ENCODE results near the gene COL6A2.
"Not testable (repeated sequence)": the region's sequence is repeated elsewhere in the genome, so short reads cannot be mapped to it uniquely, and the experiment has no call there.

Gene COL6A2

DNA sequence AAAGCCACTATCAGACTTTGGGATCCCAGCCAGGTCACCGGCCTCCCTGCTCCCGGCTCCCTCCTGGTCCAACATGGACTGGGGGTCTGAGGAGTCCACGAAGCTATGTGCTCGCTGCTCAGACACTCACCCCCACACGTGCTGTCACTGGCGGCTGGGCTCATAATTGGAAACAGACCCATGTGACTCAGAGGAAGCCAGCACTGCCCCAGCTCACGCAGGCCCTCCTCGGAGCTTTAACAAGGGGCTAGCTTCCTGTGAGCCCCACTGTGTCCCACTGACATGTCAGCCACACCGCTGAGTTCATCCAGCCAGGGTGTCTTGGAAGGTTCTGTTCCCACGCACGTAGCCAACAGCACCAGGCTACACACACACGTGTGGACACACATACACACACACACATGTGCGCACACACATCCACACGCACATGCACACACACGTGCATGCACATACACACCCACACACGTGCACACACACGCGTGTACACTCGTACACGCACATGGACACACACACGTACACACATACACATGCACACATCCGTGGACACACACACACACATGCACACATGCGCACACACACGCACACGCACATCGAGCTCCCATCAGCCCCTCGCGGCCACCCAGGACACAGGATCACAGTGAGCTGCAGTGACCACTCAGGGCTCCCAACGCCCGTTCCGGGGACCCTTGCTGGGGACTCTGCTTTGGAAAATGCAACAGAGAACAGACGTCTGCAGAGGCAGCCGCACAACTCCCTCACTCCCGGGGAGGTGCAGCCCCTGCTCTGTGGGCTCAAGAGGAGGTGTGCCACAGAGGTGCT is 18.4 kb upstream of the COL6A2 start:
- no peak for DNase-seq

DNA sequence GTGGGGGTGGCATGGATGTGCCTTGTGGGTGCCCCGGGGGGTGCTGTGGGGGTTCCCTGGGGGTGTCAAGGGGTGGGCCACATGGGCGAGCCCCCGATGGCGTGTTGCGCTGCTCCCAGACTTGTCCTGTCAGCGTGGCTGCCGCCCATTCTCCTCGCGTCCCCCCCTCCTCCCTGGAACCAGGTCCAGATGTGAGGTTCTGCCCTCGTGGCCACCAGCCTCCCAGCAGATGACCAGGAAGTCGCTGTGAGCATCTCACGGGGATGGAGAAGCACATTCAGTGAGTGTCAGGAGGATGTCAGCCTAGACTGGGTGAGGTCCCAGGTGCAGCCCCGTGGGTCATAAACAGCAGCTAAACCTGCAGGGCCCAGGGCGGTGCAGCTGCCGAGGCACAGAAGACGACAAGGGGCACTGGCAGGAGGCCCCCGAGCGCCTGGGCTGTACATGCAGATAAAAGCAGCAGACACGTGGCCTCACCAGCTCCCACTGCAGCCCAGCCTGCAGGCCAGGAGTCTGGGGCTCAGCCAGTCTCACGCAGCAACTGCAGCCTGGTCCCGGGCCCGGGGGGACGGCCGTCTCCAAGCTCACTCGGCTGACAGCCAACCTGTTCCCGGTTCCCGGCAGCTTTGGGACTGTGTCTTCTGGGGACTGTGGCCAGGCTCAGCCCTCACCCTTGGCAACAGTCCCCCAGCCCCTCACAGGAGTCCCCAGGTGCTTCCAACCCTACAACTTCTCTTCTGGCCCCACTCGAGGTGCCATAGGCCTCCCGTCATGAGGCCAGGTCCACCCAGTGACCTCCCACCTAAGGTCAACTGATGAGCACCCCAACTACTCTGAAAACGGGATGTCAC is 17.5 kb upstream of the COL6A2 start:
- DNase-seq, result no peak

DNA sequence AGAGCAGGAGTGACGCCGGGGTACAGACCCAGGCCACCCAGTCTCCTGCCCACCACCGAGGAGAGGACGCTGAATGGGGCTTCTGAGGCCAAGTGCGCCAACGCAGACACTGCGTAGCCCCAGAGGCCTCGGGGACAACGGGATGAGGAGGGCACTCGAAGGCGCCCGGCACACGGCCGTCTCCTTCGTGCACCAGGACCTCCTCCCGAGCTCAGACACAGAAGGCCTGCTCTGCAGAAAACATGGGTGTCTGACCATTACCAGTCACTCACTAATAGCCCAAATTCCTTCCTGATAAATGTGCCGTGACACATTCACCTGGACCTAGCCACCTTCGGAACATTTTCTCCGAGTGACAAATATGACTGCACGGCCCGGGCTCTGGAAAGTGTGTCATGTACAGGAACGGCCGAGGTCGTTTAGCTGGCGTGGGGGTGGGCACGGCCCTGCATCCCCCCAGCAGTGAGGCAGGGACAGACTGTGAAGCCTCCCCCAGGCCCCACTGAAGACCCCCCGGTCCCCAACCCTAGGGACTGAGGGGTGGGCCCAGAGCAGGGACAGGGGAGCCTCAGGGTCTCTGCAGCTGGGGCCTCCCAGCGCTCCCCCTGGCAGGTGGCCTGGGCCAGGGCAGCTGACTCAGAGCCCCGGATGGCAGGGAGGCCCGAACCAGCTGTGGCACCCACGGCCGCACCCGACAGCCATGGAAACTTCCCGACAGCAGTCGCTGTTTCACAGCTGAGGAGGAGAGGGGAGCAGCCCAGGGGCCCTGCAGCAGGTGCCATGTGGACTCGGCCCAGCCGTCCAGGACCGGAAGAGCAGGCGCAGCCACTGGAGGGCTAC is 16.7 kb upstream of the COL6A2 start:
- DNase-seq, result no peak

DNA sequence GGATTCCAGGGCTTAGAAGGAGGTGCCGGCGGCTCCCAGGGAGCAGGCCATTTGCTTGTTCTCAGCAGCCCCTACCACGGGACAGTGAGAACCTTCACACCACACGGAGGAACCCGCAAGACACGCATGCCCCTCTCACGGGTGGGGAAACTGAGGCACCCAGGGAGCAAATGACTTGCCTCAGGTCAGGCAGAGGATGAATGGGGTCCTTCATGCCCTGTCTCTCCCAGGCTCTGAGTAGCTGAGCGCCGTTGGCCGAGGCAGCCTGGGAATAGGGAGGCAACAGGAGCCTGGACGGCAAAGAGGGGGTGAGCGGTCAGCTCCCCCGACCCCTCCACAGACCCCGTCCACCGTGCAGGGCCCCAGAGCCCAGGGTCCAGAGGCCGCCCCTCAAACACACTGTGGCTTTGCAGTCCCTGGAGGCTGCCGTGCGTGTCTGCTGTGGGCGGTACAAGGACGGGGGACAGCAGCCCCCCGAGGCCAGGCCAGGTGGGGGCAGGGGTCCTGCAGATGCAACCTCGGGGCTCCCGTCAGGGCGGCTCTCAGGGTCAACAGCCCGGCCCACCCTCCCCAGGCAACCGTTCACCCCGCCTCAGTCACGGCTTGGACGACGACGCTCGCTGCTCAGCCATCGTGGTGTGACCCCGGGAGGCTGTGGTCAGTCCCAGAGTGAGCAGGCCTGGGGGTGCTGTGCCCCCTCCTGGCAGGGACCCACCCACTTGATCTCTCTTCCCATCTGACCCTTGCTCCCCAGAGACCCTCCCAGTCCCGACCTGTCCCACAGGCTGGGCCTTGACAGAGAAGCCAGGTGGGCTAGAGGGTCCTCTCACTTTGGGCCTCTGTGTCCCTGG is 15.8 kb upstream of the COL6A2 start:
- no peak for DNase-seq

DNA sequence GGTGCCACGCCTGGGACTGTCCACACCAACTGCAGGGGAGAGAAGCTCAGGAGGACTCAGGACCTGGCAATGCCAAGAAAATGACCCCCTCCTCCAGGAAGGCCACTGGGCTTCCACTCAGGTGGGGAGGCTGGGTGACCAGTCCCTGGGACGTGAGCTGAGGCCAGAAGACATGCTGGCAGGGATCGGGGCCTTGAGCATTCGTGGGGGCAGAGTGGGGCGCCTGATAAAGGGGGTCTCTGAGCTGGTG is 15.3 kb upstream of the COL6A2 start:
- no peak for DNase-seq

DNA sequence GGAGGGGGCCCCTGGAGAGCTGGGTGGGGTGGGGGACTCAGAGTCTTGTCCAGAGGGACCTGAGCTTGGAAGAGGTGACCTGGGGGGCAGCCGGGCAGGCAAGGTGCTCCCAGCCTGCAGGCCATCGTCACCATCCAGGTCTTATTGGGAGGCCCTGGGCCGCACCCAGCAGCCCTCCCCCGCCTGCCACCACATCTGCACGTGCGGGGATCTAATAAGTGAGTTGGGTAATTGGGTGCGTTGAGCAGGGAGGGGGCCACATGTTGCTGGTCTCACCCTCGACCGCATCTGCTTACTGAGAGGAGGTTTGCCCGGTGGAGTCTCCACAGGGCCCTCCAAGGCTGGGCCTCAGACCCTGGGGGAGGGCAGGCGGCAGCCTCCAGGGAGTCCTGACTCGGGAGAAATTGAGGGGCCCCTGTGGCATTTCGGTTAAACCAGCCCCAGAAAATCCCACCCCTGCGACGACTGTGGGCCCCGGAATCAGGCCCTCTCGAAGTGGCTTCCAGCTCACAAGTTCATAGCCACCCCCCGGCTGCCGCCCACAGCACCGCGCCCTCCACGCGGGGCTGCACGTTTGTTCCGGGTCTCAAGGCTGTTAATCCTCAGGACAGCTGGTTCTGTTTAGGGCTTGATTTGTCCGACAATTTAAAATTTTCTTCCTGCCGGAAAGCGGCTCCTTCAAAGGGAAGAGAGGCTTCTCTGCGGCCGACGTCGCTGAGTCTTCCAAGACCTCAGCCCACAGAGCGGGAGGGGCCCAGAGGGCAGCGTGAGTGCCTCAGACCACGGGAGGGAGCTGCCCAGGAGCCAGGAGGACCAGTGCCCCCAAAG is 14.7 kb upstream of the COL6A2 start:
- DNase-seq, result no peak

DNA sequence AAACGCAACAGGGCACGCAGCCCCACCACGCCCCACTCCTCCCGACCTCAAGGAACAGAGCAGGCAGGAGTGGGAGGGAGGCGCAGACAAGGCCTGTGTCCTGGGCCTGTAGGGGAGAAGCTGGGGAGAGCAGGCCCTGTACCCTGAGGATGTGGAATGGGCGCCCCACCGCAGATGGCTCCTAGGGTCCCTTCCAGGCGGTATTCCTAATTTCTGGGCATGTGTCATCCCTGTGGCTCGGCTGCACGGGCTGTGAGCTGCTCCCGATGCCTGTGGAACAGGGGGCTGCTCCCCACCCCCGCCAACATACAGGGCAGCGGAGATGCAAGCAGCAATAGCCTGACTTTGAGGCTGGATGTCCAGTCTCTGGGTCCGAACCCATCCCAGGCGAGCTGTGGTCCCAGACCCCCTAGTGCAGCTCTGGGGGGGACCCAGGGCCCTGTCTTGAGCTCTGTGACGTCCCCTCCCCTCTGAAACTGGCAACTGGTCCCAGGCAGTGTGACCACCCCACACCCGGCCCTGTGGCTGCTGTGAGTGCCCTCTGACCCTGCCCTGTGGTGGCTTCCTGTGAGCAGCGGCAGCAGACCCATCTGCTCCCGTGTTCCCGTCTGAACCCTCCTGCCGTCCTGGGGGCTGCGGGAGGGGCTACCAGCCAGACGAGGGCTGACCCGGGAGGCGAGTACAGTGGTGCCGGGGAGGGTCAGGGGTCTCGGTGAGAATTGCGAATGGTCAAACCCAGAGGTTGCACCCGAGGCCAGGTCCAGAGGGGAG is 13.9 kb upstream of the COL6A2 start:
- no peak for DNase-seq

DNA sequence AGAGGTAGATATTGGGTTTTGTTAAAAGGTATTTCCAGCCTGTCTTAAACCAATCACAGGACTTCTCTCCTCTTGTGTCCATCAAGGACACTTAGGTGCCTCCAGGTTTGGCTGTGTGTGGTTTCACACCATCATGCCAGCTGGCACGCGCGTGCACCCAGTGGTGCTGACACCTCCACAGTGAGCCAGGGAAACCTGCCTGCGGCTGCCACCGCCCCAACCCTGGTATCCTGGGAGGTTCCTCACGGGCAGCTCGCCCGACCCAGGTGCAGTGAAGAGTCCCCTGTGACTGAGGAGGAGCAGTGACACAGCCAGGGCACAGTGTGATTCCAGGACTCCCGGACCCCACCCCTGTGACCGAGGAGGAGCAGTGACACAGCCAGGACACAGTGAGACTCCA is 13.2 kb upstream of the COL6A2 start:
- DNase-seq, result no peak

DNA sequence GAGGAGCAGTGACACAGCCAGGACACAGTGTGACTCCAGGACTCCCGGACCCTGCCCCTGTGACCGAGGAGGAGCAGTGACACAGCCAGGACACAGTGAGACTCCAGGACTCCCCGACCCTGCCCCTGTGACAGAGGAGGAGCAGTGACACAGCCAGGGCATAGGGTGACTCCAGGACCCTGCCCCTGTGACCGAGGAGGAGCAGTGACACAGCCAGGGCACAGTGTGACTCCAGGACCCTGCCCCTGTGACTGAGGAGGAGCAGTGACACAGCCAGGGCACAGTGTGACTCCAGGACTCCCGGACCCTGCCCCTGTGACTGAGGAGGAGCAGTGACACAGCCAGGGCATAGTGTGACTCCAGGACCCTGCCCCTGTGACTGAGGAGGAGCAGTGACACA is 12.7 kb upstream of the COL6A2 start:
- DNase-seq, result not testable (repeated sequence)

DNA sequence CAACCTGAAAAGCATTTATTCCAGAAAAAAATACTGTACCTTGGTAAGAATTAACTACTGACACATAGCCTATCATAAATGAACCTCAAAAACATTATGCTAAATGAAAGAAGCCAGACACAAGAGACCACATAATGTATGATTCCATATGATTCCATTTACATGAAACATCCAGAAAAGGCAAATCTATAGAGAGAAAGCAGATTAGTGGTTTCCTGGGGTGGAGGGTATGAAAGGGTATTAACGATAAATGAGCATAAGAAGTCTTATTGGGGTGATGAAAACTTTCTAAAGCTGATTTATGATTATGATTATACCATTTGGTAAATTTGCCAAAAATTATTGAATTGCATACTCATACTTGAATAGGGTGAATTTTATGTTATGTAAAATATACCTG is 10.3 kb upstream of the COL6A2 start:
- no peak for DNase-seq

DNA sequence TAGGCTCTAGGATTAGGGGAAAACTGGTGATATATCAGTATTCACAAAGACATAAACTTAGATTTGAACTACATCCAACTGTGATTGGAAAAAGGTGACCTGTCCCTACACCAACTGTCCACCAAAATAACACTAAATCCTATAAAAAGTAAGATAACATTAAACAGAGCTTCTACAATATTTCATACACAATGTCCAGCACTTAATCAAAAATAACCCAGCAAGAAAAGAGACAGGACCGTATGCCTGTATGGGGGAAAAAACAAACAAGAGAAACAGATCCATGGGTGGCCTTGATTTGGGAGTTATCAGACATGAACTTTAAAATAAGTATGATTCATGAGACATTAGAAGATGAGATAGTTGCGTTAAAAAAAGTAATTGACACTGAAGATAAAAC is 9.7 kb upstream of the COL6A2 start:
- no peak for DNase-seq

DNA sequence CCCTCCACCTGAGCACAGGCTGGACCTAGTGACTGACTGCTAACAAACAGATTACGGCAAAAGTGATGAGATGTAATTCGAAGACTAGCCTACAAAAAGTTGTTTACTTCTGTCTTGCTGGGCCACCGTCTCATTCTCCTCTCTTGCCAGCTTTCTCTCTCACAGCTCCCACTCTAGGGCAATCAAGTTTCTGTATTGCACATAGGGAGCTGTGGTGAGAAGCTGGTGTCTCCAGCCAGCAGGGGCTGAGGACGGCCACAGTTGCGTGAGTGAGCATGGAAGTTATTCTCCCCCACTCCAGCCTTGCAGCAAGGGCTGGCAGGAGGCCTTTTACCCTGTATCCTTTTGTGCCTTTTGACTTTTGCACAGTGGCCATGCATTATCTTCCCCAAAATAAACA is 8.6 kb upstream of the COL6A2 start:
- no peak for DNase-seq

DNA sequence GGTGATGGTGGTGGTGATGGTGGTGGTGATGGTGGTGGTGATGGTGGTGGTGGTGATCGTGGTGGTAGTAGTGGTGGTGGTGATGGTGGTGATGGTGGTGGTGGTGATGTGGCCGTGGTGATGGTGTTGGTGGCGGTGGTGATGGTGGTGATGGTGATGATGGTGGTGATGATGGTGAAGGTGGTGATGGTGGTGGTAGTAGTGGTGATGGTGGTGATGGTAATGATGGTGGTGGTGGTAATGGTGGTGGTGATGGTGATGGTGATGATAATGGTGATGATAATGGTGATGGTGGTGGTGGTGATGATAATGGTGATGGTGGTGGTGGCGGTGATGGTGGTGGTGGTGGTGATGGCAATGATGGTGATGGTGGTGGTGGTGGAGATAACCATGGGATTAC is 6.8 kb upstream of the COL6A2 start:
- DNase-seq, result no peak

DNA sequence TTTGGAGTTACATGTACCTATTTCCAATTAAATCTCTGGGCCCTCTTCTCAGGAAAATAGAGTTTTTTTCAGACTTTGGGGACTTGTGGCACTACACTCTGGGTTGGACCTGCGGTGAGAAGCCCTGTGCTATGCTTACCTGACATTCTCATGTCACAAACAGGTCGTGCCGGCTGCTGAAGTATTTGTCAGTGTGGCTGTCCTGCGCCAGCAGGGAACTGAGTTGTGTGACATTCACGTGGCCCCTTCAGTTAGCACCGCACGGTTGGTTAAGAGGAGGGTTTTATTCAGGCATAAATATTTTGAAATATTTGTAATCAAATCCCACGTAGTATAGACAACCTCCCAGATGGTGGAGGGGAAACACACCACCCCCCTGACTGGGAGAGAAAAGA is 6.3 kb upstream of the COL6A2 start:
- DNase-seq, result no peak

DNA sequence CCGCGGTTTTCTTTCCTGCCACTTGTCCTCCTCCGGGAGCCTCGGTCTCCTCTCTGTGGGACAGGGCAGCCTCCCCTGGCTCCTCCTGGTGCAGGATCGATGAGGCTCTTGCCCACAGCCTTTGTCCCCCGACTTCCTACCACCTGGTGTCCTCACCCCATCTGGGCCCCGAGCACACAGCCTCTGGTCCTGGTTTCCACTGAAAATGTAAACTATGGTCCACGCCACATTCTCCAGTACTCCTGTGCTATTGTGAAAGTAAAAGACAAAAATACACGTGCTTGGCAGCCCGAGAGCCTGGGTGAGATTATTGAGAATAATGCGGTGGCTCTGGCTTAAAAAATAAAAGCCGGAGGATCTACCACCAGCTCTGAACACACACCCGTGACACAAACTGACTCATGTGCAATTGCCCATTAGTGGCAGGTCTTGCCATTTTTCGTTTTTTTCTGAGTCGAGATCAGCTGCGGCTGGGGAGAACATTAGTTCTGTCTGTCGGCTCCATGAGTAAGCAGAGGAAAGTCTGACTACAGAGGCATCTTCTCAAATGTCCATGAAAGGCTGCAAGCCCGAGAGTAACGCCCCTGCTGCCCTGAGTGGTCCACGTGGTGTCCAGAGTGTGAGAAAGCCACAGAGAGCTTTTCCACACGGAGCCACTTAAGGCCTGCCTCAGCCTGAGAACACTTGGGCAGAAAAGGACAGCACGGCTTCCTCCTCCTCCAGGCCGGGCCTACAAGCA is 5.7 kb upstream of the COL6A2 start:
- DNase-seq, result no peak

DNA sequence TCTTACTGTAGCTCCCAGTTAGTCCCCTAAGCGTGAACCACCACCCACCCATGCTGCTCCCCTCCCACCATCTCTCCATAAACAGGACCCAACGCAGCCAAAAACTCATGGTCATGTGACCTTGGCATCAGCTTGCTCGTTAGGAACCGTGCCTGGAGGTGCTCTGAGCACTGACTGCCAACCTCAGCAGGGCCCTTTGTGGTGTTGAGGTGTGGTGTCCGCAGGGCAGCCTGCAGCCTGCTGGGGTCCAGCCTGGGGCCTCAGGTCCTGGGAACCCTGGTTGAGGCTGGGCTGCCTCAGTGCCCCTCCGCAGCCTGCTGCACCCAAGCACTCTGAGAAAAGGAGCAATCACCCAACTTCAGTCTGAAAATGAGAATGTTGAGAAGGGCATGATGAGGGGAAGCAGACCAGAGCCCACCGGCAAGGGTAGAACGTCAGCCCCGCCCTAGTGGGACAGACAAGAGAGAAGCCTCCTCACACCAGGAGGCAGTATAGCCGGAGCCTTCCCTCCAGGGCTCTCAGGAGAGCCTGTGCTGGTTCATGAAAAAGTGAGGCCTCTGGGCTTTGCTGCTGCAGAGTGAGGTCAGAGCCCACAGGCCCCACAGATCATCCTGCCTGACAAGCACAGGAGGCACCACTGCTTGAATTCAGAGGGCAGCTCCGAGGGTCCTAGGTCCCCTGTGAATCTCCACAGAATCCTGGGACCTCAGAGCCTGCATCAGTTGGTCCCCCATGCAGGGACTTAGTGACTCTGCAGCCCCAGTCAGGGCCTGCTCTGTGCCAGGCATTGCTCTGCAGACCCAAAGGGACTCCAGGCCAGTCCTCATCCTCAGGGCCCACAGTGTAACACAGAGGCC is 4.9 kb upstream of the COL6A2 start:
- no peak for DNase-seq

DNA sequence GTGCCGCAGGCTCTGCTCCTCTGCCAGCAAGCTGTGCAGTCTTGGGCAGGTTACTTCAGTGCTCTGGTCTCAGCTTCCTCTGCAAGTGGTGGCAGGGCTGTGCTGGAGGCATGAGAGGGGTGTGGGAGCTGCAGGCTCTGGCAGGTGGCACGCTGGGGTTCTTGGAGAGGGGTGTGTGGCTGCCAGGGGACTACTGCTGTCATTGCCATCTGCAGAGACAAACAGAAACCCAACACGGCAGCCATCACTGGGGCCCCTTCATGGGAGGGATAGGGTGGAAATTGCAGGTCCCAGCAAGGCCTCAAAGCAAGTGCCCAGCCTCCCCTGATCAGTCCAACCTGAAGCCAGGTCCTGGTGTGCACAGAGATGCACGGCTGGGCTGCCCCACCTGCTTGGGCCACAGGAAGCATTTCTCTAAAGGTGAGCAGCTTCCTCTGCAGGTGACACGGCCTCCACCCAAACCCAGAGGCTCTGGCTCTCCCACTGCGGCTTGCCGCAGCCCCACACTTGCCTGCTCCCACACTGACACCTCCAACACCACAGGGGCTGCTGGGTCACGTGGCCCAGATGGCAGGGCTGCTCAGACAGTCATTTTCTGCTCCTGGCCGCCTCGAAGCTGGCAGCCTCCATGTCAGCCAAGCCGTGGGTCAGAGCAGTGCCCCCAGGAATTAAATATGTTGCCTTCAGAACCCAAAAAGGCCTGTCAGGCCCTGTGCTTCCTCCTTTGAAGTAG is 4.1 kb upstream of the COL6A2 start:
- no peak for DNase-seq

DNA sequence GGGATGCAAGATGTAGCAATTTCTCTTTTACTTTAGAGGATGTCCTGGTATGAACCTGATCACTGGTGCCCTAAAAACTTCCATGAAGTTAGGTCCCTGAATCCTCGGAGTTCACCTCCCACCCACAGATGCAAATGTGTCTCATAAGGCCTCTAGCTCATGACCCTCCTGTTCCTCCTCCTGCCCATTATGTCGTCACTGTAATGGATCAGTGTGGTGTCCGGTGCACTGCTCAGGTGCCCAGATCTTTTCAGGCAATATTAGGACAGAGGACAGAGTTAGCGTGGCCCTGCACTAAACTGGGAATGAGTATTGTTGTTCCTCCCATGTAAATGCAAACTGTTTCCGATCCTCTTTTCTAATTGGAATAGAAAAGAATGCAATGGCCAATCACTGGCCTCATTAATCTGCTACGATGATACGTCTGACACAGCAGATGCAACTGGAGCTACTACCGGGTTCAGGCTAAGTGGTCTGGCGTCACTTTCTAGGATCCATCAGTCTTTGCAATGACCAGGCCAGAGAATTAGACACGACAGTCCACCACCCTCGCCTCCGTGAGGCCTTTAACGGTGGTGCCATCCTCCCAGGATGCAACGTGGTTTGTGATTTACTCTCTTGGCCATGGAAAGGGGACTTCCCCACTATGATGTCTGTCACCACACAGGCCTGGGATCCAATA is 3.4 kb upstream of the COL6A2 start:
- DNase-seq, result no peak
